Kidney epithelial cell (primary cell): ENCODE results near the gene EIF4G2. TPM values are rescaled to one million over a fixed set of nuclear protein-coding genes. Genes with fewer than 3 reads are reported as not detected.

Experiments used
- DNase-seq: peaks from one replicate; pipeline ENCODE4 v3.0.0-alpha.2; 2010; ENCODE audit warnings: low read depth
- H3K27me3 ChIP-seq: 2 replicates; pipeline ENCODE4 v1.6.0; 2011; ENCODE audit warnings: low read length; ENCODE audit not compliant: control insufficient read depth, insufficient read depth
- H3K36me3 ChIP-seq: 2 replicates; pipeline ENCODE4 v1.5.1; 2011; ENCODE audit warnings: low read length; ENCODE audit not compliant: control insufficient read depth, insufficient read depth
- H3K4me3 ChIP-seq: 2 replicates; pipeline ENCODE4 v1.5.1; 2011; ENCODE audit warnings: low read depth, mild to moderate bottlenecking, control low read depth, low read length
- CTCF ChIP-seq: IDR thresholded peaks from 2 replicates; pipeline ENCODE4 v1.5.1; 2011; ENCODE audit warnings: mild to moderate bottlenecking, moderate library complexity, low read length, control low read depth, inconsistent platforms; ENCODE audit not compliant: insufficient read depth, poor library complexity, severe bottlenecking
- total RNA-seq: library from RNA; depleted of rRNA; stranded (reverse); fragments of >200 nt; gene quantifications from 2 replicates; pipeline ENCODE4 v1.2.3, GENCODE V29; 2015

The EIF4G2 gene
- total RNA-seq, 1 donor from 2014 or later: 813 TPM

DNA sequence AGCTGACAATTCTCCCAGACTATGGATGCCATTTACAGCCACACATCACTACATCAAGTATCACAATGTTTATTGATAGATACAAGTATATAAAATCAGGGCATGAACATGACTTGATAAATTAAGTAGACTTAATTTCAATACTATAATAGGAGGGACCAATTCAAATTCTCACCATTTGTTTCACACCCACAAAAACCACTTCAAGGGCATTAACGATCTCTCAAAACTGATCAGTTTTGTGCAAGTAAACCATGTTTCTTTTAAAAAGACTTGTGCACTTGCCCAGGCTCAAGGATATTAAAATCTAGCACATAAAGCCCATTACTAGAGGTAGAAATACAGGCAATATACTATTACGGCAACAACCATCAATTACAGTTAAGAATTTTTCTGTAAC, 11.7 kb downstream of the EIF4G2 start:
- TF ChIP-seq CTCF: no peak
- Histone ChIP-seq H3K27me3 (peaks cover 2% of the 10 kb centered on the region), H3K36me3 (peaks cover 2% of the 10 kb centered on the region), H3K4me3 (no peak overlapping the region)
- DNase-seq: no peak

DNA sequence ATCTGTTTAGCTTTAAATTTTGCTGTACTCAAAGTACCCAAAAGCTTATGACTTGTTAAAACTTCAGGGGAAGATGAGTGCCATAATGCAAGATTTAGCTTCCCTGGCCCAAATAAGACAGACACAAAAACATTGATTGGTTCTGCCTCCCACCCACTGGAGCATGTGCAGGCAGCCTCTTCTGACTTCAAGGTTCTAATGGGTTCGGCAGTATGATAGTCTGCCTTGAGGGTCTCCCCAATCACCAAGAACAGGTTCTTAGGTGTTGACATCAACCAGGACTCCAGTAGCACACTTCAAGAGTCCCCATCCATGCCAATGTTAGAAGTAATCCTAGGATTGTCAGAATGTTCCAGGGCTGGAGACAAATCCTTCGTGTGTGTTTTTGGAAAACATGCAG, 12.5 kb downstream of the EIF4G2 start:
- H3K4me3 ChIP-seq: no peak overlapping the region
- TF ChIP-seq CTCF: no peak
- peaks cover 2% of the 10 kb centered on the region for H3K27me3 ChIP-seq
- peaks cover 2% of the 10 kb centered on the region for H3K36me3 ChIP-seq
- DNase-seq: no peak

- no peak for TF ChIP-seq CTCF
- no peak for DNase-seq
Measured at GRCh38 chr11:10793470-10794255, 15.1 kb downstream of the EIF4G2 start.

DNA sequence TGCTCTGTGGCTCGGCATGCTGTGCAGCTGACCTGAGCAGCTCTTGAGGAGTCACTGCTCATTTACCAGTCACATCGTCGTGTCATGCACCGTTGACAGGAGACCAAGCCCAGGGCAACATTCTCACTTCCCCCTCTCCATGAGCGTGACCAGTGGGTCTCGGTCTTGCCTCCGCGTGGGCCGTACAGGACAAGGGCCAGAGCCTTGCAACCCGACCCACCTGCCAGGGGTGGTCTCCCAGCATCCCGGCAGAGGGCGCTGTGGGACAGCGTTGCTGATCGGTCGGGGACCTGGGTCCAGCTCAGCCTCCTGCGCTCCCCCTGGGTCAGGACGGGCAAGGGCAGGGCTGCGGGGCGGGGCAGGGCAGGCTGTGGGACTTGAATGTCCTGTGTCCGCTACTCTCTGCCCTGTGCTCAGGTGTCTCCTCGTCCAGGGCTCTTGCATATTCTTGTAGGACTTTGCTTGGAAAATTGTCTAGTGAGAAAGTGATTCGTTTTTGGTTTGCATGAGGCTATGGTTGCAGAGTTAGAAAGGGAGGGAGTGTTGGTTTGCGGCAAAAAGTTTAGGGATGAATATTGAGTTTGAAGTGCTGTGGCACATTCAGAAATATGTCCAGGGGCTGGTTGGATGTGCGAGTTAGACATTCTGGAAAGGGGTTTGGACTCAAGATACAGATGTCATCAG, 16.2 kb downstream of the EIF4G2 start:
- Histone ChIP-seq H3K4me3 (no peak overlapping the region), H3K36me3 (no peaks in the 10 kb centered on the region), H3K27me3 (peaks cover 2% of the 10 kb centered on the region)
- peak; percentile 96 for TF ChIP-seq CTCF
- DNase-seq: peak; percentile 26

More at GRCh38 chr11:10793470-10794255, 15.1 kb downstream of the EIF4G2 start:
- Histone ChIP-seq H3K27me3 (peaks cover 2% of the 10 kb centered on the region), H3K4me3 (no peak overlapping the region), H3K36me3 (no peaks in the 10 kb centered on the region)

GRCh38 chr11:10786451-10786850, 22.3 kb downstream of the EIF4G2 start:
- H3K4me3 ChIP-seq: no peak overlapping the region
- no peak for DNase-seq
- H3K27me3 ChIP-seq: no peaks in the 10 kb centered on the region
- TF ChIP-seq CTCF: no peak
- H3K36me3 ChIP-seq: no peaks in the 10 kb centered on the region

DNA sequence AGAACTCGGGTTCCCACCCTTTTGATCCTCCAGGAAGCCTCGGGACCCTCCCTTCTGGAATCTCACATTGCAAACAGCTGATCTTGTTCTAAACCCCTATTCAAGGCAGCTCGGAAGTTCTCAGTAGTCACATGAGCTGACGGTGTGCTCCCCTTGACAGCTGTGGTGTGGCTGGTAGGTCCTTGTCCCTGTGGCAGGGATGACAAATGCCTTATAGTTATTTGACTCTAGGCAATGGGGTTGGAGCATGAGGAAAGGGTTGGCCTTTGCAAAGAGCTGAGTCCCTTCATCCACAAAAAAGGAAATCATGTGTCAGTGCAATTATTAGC, 23.6 kb downstream of the EIF4G2 start:
- TF ChIP-seq CTCF: no peak
- no peak for DNase-seq
- H3K27me3 ChIP-seq: no peaks in the 10 kb centered on the region
- H3K36me3 ChIP-seq: no peaks in the 10 kb centered on the region
- no peak overlapping the region for H3K4me3 ChIP-seq
